GM21423 (cell line): Measurements from ENCODE around the gene ING5.
"Not testable (repeated sequence)": the region's sequence is repeated elsewhere in the genome, so short reads cannot be mapped to it uniquely, and the experiment has no call there.

Experiments
- ATAC-seq: cut with Tn5 transposase; IDR thresholded peaks from one replicate; pipeline ENCODE4 v1.9.1; 2021; ENCODE audit warnings: mild to moderate bottlenecking, moderate library complexity; ENCODE audit not compliant: unreplicated experiment

Gene ING5

GRCh38 chr2:241701399-241702154 is at the start of gene ING5:
TSS of gene ING5 (plus strand) at chr2:241702039. CDS start at chr2:241702066, 27 bp downstream.
- ATAC-seq, result peak; percentile 54

- no peak for ATAC-seq
Observed at GRCh38 chr2:241652142-241652541, 49.7 kb upstream of the ING5 start.

GRCh38 chr2:241652722-241653121 is 49.1 kb upstream of the ING5 start:
- no peak for ATAC-seq

GRCh38 chr2:241653210-241653750 is 48.6 kb upstream of the ING5 start:
- ATAC-seq, result no peak

- no peak for ATAC-seq
Observed at GRCh38 chr2:241654551-241654950, 47.3 kb upstream of the ING5 start.

- ATAC-seq, result no peak
Observed at GRCh38 chr2:241655516-241656189, 46.2 kb upstream of the ING5 start.

GRCh38 chr2:241656190-241656741 is 45.6 kb upstream of the ING5 start:
- ATAC-seq, result no peak

- ATAC-seq, result no peak
Observed at GRCh38 chr2:241657786-241658254, 44.0 kb upstream of the ING5 start.

- ATAC-seq, result no peak
Observed at GRCh38 chr2:241658296-241658695, 43.5 kb upstream of the ING5 start.

GRCh38 chr2:241659150-241659739 is 42.6 kb upstream of the ING5 start:
- no peak for ATAC-seq

- no peak for ATAC-seq
Observed at GRCh38 chr2:241660593-241661213, 41.1 kb upstream of the ING5 start.

- ATAC-seq, result not testable (repeated sequence)
Observed at GRCh38 chr2:241662731-241663130, 39.1 kb upstream of the ING5 start.

GRCh38 chr2:241665731-241666440 is 36.0 kb upstream of the ING5 start:
- no peak for ATAC-seq

- no peak for ATAC-seq
Observed at GRCh38 chr2:241666627-241667400, 35.0 kb upstream of the ING5 start.

GRCh38 chr2:241668354-241668753 is 33.5 kb upstream of the ING5 start:
- no peak for ATAC-seq

GRCh38 chr2:241668839-241669238 is 33.0 kb upstream of the ING5 start:
- ATAC-seq, result no peak

GRCh38 chr2:241670333-241671110 is 31.3 kb upstream of the ING5 start:
- ATAC-seq, result no peak

- no peak for ATAC-seq
Observed at GRCh38 chr2:241671457-241672240, 30.2 kb upstream of the ING5 start.
